HPDE6-E6E7 (cell line): ENCODE results near the gene SLC7A11.

Experiments used
- DNase-seq: peaks from one replicate; pipeline ENCODE4 v3.0.0; 2011; ENCODE audit warnings: missing footprints; ENCODE audit errors: extremely low spot score

SLC7A11 gene

GRCh38 chr4:138162259-138162658 is 79.9 kb downstream of the SLC7A11 start:
- DNase-seq: peak; percentile 1

DNA sequence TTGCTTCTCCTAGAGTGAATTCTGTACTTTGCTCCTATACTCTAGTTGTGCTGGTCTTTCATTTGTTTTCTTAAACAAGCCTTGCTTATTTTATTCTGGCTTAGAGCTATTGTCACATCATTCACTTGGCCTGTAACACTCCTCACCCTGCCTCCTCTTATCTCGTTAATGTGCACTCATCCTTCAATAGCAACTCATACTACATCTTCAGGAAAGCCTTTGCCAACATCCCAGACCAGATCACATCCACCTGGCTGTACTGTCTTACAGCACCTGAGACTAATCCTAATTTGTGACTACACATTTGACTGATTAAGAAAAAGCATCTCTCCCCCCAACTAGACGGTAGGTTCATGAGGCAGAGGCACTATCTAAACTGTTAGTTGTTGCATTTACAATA is 80.8 kb downstream of the SLC7A11 start:
- DNase-seq: no peak

GRCh38 chr4:138158746-138159297 is 83.3 kb downstream of the SLC7A11 start:
- DNase-seq: peak; percentile 21

DNA sequence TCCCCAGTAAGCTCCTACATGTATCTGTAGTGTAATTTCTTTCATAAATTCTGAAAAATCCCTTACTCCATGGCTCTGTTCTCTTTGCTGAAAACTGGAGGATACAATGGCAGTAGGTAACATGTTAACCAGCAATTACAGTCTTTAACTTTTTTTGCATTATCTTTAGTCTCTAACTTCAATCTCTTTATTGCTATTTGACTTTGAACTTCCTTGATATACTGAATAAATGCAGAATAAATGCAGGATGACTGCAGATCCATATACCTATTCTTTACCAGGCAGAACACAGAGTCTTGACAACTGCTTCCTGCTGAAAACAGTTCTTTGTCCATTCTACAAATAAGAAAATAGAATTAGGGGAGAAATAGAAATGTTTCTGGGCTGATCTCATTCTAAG is 101.3 kb downstream of the SLC7A11 start:
- no peak for DNase-seq

DNA sequence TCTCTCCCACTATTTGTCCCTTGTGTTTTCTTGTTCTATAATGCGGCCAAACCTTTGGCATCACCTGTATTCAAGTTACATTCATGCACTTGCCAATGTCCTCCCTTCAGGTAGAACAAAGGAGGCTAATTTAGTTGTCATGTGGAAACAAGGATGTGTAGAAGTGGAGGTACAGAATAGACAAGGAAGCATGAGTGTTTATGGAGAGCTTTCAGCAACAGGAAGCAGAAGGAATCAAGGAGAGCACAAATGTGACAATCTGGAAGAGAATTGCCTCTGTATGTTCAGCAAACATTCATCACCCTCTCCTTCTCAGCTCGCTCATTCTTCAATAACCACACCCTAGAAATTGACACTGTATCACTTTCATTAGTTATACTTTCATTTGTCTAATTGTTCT is 103.4 kb downstream of the SLC7A11 start:
- no peak for DNase-seq

GRCh38 chr4:138135610-138136009 is 106.5 kb downstream of the SLC7A11 start:
- no peak for DNase-seq

DNA sequence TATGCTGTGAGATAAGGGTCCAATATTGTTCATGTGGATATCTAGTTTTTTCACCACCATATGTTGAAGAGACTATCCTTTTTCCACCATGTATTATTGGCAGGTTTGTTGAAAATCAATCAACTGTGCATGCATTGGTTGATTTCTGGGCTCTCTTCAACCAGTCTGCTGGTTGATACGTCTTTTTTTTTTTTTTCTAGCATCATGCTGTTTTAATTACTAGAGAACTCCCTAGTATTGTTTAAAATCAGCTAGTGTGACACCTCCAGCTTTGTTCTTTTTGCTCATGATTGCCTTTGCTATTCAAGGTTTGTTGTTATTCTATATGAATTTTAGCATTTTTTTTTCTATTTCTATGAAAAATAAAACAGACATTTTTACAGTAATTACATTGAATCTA is 123.9 kb downstream of the SLC7A11 start:
- DNase-seq: no peak

DNA sequence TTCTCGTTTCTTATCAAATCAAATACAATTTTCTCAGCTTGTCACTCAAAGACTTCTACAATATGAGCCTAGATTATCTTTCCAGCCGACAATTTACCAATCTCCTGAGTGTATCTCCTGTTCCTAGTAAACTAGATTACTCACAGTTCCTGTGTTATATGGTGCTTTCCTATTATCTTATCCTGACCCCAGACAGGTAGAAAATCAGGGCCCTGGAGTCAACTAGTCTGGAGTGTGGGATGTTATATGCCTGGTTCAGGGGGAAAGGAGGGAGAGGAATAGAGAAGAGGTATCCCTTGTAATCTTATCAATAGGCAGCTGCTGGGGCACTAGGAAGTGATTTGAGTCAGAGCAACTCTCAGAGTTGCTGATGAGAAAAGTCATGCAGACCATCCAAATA is 127.1 kb downstream of the SLC7A11 start:
- DNase-seq: no peak

DNA sequence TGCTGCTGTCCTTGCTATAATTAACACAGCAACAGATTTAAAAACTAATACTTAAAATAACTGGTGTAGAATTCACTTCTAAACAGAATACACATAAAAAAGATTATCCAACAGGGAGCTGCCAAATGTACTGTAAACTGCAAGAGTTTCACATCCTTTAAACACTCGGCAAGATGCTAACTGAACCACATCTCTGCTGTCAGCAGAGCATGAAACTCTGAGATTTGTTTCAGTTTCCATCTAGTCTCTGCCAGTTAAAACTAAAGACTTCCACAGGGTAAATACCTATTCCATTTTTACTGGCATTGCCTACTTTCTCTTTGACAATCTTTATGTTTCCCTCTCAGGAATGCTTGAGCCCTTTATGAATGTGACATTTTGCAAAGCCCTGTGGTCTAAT is 127.7 kb downstream of the SLC7A11 start:
- no peak for DNase-seq
